K562 (cell line): ENCODE results near the gene PCDHA9.
"Not testable (repeated sequence)": the region's sequence is repeated elsewhere in the genome, so short reads cannot be mapped to it uniquely, and the experiment has no call there.

Experiments used
- EZH2 ChIP-seq: IDR thresholded peaks from 2 replicates; pipeline ENCODE4 v1.6.1; 2012; ENCODE audit warnings: low read depth, mild to moderate bottlenecking, inconsistent platforms, low read length, borderline replicate concordance
- NCOR1 ChIP-seq: fragments of 450-650 bp; IDR thresholded peaks from 2 replicates; pipeline ENCODE4 v1.6.1; 2016; ENCODE audit warnings: mild to moderate bottlenecking, moderate library complexity
- ZNF274 ChIP-seq: IDR thresholded peaks from 2 replicates; pipeline ENCODE4 v1.6.1; 2011; ENCODE audit warnings: low read depth, mild to moderate bottlenecking, low read length, moderate library complexity, borderline replicate concordance
- TF ChIP-seq, protein P1 (sequence below): fragments of 450-650 bp; conservative IDR thresholded peaks from 2 replicates; pipeline ENCODE4 v1.6.1; 2016; ENCODE audit warnings: missing genetic modification characterization, low read depth, mild to moderate bottlenecking, missing compliant biosample characterization, moderate library complexity
- TF ChIP-seq, protein P2 (sequence below), 3 experiments: IDR thresholded peaks in 2 of 3; conservative IDR thresholded peaks in 1 of 3; 2 replicates each; pipeline ENCODE4 v1.5.1; 2011 to 2012; ENCODE audit warnings: low read length in 3 of 3, mild to moderate bottlenecking in 3 of 3, control low read depth in 2 of 3, improper control_type of control experiment in 1 of 3, inconsistent platforms in 1 of 3, low read depth in 1 of 3, mixed read lengths in 1 of 3, moderate library complexity in 1 of 3; ENCODE audit not compliant: insufficient read depth in 2 of 3

DNA sequence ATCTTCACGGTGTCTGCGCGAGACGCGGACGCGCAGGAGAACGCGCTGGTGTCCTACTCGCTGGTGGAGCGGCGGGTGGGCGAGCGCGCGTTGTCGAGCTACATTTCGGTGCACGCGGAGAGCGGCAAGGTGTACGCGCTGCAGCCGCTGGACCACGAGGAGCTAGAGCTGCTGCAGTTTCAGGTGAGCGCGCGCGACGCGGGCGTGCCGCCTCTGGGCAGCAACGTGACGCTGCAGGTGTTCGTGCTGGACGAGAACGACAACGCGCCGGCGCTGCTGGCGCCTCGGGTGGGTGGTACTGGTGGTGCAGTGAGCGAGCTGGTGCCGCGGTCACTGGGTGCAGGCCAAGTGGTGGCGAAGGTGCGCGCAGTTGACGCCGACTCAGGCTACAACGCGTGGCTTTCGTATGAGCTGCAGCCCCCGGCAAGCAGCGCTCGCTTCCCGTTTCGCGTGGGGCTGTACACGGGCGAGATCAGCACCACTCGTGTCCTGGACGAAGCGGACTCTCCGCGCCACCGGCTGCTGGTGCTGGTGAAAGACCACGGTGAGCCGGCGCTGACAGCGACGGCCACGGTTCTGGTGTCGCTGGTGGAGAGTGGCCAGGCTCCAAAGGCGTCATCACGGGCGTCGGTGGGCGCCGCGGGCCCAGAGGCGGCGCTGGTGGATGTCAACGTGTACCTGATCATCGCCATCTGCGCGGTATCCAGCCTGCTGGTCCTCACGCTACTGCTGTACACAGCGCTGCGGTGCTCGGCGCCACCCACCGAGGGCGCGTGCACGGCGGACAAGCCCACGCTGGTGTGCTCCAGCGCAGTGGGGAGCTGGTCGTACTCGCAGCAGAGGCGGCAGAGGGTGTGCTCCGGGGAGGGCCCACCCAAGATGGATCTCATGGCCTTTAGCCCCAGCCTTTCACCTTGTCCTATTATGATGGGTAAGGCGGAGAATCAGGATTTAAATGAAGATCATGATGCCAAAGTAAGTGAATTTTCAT lies 18.4 kb upstream of the PCDHA9 start:
- not testable (repeated sequence) for TF ChIP-seq EZH2, ZNF274, NCOR1
- TF ChIP-seq, protein P1, sequence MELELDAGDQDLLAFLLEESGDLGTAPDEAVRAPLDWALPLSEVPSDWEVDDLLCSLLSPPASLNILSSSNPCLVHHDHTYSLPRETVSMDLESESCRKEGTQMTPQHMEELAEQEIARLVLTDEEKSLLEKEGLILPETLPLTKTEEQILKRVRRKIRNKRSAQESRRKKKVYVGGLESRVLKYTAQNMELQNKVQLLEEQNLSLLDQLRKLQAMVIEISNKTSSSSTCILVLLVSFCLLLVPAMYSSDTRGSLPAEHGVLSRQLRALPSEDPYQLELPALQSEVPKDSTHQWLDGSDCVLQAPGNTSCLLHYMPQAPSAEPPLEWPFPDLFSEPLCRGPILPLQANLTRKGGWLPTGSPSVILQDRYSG (tag) = not testable (repeated sequence)
- TF ChIP-seq, protein P2, sequence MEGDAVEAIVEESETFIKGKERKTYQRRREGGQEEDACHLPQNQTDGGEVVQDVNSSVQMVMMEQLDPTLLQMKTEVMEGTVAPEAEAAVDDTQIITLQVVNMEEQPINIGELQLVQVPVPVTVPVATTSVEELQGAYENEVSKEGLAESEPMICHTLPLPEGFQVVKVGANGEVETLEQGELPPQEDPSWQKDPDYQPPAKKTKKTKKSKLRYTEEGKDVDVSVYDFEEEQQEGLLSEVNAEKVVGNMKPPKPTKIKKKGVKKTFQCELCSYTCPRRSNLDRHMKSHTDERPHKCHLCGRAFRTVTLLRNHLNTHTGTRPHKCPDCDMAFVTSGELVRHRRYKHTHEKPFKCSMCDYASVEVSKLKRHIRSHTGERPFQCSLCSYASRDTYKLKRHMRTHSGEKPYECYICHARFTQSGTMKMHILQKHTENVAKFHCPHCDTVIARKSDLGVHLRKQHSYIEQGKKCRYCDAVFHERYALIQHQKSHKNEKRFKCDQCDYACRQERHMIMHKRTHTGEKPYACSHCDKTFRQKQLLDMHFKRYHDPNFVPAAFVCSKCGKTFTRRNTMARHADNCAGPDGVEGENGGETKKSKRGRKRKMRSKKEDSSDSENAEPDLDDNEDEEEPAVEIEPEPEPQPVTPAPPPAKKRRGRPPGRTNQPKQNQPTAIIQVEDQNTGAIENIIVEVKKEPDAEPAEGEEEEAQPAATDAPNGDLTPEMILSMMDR (IDR thresholded peaks at IDR 0.05 in 2 of 3, conservative IDR thresholded peaks at IDR 0.05 in 1 of 3; ENCODE audit: insufficient read depth in 2 of 3, low read depth in 1 of 3, low read length in 3 of 3) = not testable (repeated sequence)
